DND-41 (cell line): Measurements from ENCODE around the gene SYNE2.

ENCODE experiments used
- EZH2 ChIP-seq: IDR thresholded peaks from 3 replicates; pipeline ENCODE4 v1.6.1; 2012; ENCODE audit warnings: borderline replicate concordance, low read depth, mild to moderate bottlenecking, moderate library complexity, low read length, inconsistent platforms; ENCODE audit not compliant: severe bottlenecking
- TF ChIP-seq, protein P1 (sequence below): IDR thresholded peaks from 2 replicates; pipeline ENCODE4 v1.5.1; 2012; ENCODE audit warnings: borderline replicate concordance, low read length, moderate library complexity, mild to moderate bottlenecking; ENCODE audit not compliant: poor library complexity, severe bottlenecking; ENCODE audit errors: extremely low read depth

DNA sequence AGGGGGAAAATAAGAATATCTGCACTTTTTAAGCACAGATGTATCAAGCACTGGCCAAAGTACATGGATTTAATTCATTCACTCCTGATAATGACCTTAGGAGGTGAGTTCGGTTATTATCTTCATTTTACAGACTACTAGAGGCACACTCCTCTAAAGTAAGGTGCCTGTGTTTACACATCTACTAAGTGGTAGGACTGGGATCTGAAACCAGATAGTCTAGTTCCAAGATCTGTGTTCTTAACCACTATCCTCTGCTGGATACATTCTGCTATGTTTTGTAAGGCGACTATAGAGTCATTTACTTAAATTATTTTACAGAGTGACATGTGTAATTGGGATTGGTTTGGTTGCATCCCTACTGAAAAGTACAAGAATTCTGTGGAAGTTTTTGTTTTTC, 266.1 kb downstream of the SYNE2 start:
- TF ChIP-seq, protein P1, sequence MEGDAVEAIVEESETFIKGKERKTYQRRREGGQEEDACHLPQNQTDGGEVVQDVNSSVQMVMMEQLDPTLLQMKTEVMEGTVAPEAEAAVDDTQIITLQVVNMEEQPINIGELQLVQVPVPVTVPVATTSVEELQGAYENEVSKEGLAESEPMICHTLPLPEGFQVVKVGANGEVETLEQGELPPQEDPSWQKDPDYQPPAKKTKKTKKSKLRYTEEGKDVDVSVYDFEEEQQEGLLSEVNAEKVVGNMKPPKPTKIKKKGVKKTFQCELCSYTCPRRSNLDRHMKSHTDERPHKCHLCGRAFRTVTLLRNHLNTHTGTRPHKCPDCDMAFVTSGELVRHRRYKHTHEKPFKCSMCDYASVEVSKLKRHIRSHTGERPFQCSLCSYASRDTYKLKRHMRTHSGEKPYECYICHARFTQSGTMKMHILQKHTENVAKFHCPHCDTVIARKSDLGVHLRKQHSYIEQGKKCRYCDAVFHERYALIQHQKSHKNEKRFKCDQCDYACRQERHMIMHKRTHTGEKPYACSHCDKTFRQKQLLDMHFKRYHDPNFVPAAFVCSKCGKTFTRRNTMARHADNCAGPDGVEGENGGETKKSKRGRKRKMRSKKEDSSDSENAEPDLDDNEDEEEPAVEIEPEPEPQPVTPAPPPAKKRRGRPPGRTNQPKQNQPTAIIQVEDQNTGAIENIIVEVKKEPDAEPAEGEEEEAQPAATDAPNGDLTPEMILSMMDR, result no peak
- no peak for TF ChIP-seq EZH2
